ENCODE measurements around the gene SMOC2. TPM values are rescaled to one million over a fixed set of nuclear protein-coding genes. Genes with fewer than 3 reads are reported as not detected.

The SMOC2 gene
- total RNA-seq, 1 experiment from 2014 or later, result 2.1 TPM

DNA sequence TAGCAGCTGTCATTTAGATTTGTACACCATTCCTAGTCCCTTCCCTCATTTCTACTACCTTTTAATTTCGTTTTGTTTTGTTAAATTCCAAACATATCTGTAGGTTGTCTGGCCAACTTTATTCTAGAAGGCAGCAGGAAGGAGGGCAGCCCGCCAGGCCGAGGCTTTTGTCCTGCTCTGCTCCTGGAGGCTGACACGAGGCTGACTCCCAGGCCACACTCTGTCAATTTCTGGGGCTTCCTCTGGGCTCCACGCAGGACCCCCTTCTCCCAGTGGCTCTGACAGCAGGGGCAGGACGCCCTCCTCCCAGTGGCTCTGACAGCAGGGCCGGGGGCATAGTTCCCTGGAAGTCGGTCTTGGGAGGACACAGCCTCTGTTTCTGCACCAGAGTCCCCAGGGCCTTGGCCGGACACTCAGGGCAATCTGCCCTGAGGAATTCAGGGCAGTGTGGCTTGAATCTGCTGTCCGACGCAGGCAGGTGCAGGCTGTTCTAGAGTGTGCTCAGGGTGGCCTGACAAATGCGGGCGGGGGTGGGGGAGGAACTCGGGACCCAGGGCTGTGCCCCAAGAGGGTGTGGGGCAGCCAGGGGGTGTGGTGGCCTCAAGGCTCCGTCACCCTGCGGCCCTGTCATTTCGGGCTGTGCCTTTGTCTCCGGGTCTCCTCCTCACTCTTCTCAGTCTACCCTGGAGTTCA, 11.8 kb downstream of the SMOC2 start:
- no peaks in the 10 kb centered on the region for H3K23me2 ChIP-seq (ENCODE audit: insufficient read length, low read depth, low read length, poor library complexity, severe bottlenecking)
- H2BK20ac ChIP-seq (ENCODE audit: low read depth, low read length, poor library complexity, severe bottlenecking), result no peak overlapping the region
- no peaks in the 10 kb centered on the region for H3K9me3 Mint-ChIP-seq
- H3K4me1 ChIP-seq (ENCODE audit: insufficient read depth, low read length), result no peaks in the 10 kb centered on the region; the same call in 1 of the 2 replicates
- H4K5ac ChIP-seq (ENCODE audit: insufficient read length, low read depth, low read length), result no peak overlapping the region
- no CpG with 5 or more reads among the region's 18 CpGs for WGBS (ENCODE audit: extremely low coverage, insufficient read length, low lambda C conversion rate)
- no peak overlapping the region for H3K4ac ChIP-seq (ENCODE audit: low read depth, low read length)
- H2AFZ ChIP-seq (ENCODE audit: low read length), result no peak overlapping the region
- no peak overlapping the region for H2BK5ac ChIP-seq (ENCODE audit: insufficient read length, low read length)
- H3T11ph ChIP-seq (ENCODE audit: low read length), result no peak overlapping the region
- no peak for TF ChIP-seq CTCF (conservative IDR thresholded peaks at IDR 0.05)
- H3K4me2 ChIP-seq (ENCODE audit: insufficient read depth, insufficient read length, low read length), result no peak overlapping the region
- no peaks in the 10 kb centered on the region; the same call in none of the 2 replicates for H3K27me3 Mint-ChIP-seq (ENCODE audit: low read depth)
- H4K91ac ChIP-seq (ENCODE audit: insufficient read length, low read depth, low read length), result no peak overlapping the region
- DNase-seq, result no peak
- H4K20me1 ChIP-seq (ENCODE audit: control insufficient read depth, insufficient read depth, insufficient read length), result no peaks in the 10 kb centered on the region
- H2BK15ac ChIP-seq (ENCODE audit: low read depth, low read length), result no peak overlapping the region
- H3K27me3 ChIP-seq (ENCODE audit: insufficient read depth, low read length), result no peaks in the 10 kb centered on the region
- H3K14ac ChIP-seq (ENCODE audit: insufficient read depth, low read length), result no peak overlapping the region; the same call in 1 of the 2 replicates
- no peaks in the 10 kb centered on the region for H3K79me2 ChIP-seq (ENCODE audit: insufficient read depth, low read length)
- H2BK12ac ChIP-seq (ENCODE audit: insufficient read length, low read depth, low read length), result no peak overlapping the region
- no peak overlapping the region for H3K56ac ChIP-seq (ENCODE audit: insufficient read length, low read depth, low read length)
- H3K9ac ChIP-seq (ENCODE audit: extremely low read depth, insufficient read length, low read length), result no peak overlapping the region
- H3K4me3 Mint-ChIP-seq, result no peak overlapping the region
- no peak overlapping the region for H3K18ac ChIP-seq (ENCODE audit: insufficient read length, low read depth, low read length)
- H3K79me1 ChIP-seq (ENCODE audit: insufficient read depth, low read depth, low read length, poor library complexity, severe bottlenecking), result no peaks in the 10 kb centered on the region
- H3K23ac ChIP-seq (ENCODE audit: insufficient read length, low read depth, low read length), result no peak overlapping the region
- no peaks in the 10 kb centered on the region for H3K36me3 Mint-ChIP-seq (ENCODE audit: insufficient read depth in 1 of 3, low read depth in 3 of 3)
- no peak overlapping the region for H3K27ac ChIP-seq (ENCODE audit: insufficient read length, low read depth, low read length)
- H4K8ac ChIP-seq (replicated peaks; ENCODE audit: insufficient read length, low read depth, low read length), result no peak overlapping the region
- no peak overlapping the region for H2BK120ac ChIP-seq (ENCODE audit: low read depth, low read length, poor library complexity, severe bottlenecking)
- H2AK5ac ChIP-seq (ENCODE audit: insufficient read length, low read length), result no peak overlapping the region
- no peak overlapping the region for H3K27ac Mint-ChIP-seq
- H3K9me3 ChIP-seq (ENCODE audit: control insufficient read depth, low read depth, low read length), result no peaks in the 10 kb centered on the region
- peaks cover 22 to 38% of the 10 kb centered on the region in 2 experiments for H3K4me1 Mint-ChIP-seq
